Keratinocyte (primary cell): ENCODE results near the gene AP3S1. TPM values are rescaled to one million over a fixed set of nuclear protein-coding genes. Genes with fewer than 3 reads are reported as not detected.

Experiments used
- DNase-seq: peaks from one replicate; pipeline ENCODE4 v3.0.0-alpha.2; 2011; ENCODE audit warnings: low read depth, missing footprints, low spot score
- FAIRE-seq: peaks from 2 replicates; lab custom pipeline; 2011; peaks lifted over from hg19 to GRCh38; lab: Jason Lieb, UNC
- H2AFZ ChIP-seq: 2 replicates; pipeline ENCODE4 v1.6.0; 2012; ENCODE audit warnings: low read length, control low read depth, inconsistent platforms; ENCODE audit not compliant: control insufficient read depth
- H3K27ac ChIP-seq: 2 replicates; pipeline ENCODE4 v1.5.1; 2011; ENCODE audit warnings: low read length; ENCODE audit not compliant: control insufficient read depth, insufficient read depth
- H3K27me3 ChIP-seq: 3 replicates; pipeline ENCODE4 v1.6.0; 2011; ENCODE audit warnings: low read length; ENCODE audit not compliant: control insufficient read depth, insufficient read depth; ENCODE audit errors: extremely low read depth
- H3K36me3 ChIP-seq, 2 experiments: 2 replicates in 1 of 2; 3 replicates in 1 of 2; pipeline ENCODE4 v1.5.1; 2011; ENCODE audit warnings: low read length in 2 of 2, mild to moderate bottlenecking in 1 of 2; ENCODE audit not compliant: control insufficient read depth in 2 of 2, insufficient read depth in 2 of 2; ENCODE audit errors: extremely low read depth in 1 of 2
- H3K4me1 ChIP-seq: 3 replicates; pipeline ENCODE4 v1.5.1; 2011; ENCODE audit warnings: low read length; ENCODE audit not compliant: control insufficient read depth, insufficient read depth; ENCODE audit errors: extremely low read depth
- H3K4me2 ChIP-seq: 3 replicates; pipeline ENCODE4 v1.6.0; 2011; ENCODE audit warnings: low read depth, low read length; ENCODE audit not compliant: control insufficient read depth, insufficient read depth; ENCODE audit errors: extremely low read depth
- H3K4me3 ChIP-seq, 3 experiments: fragments of 200-600 bp in 1 of 3; sonication (generic) in 1 of 3; 2 replicates in 2 of 3; 3 replicates in 1 of 3; pipeline ENCODE4 v1.5.1; 2011 to 2016; ENCODE audit warnings: low read length in 3 of 3, mild to moderate bottlenecking in 3 of 3, control low read depth in 2 of 3, inconsistent platforms in 1 of 3, low read depth in 1 of 3, mixed read lengths in 1 of 3, mixed run types in 1 of 3, moderate library complexity in 1 of 3; ENCODE audit not compliant: control insufficient read depth in 2 of 3, insufficient read depth in 2 of 3; ENCODE audit errors: extremely low read depth in 1 of 3
- H3K79me2 ChIP-seq: 2 replicates; pipeline ENCODE4 v1.6.0; 2012; ENCODE audit warnings: low read length; ENCODE audit not compliant: control insufficient read depth, insufficient read depth
- H3K9ac ChIP-seq: 3 replicates; pipeline ENCODE4 v1.6.0; 2011; ENCODE audit warnings: low read length; ENCODE audit not compliant: control insufficient read depth, insufficient read depth; ENCODE audit errors: extremely low read depth
- H3K9me1 ChIP-seq: 3 replicates; pipeline ENCODE4 v1.6.0; 2011; ENCODE audit warnings: low read length; ENCODE audit not compliant: control insufficient read depth, insufficient read depth; ENCODE audit errors: extremely low read depth
- H3K9me3 ChIP-seq: 2 replicates; pipeline ENCODE4 v1.5.1; 2012; ENCODE audit warnings: low read depth, low read length; ENCODE audit not compliant: control insufficient read depth
- H4K20me1 ChIP-seq: 3 replicates; pipeline ENCODE4 v1.6.0; 2011; ENCODE audit warnings: low read length; ENCODE audit not compliant: control insufficient read depth, insufficient read depth; ENCODE audit errors: extremely low read depth
- EZH2 ChIP-seq: IDR thresholded peaks from one replicate; pipeline ENCODE4 v1.6.1; 2012; ENCODE audit warnings: inconsistent platforms, mild to moderate bottlenecking, low read length, moderate library complexity
- dilution Hi-C: fragments of 300-500 bp; cut with MboI; formaldehyde crosslinking; loops from one replicate; pipeline ENCODE4 v1.7.0; 2020; ENCODE audit warnings: low sequenced_read_pairs; ENCODE audit not compliant: extremely low pct_ligation_motif_present
- polyA plus RNA-seq, 5 experiments: library from polyadenylated mRNA; depleted of rRNA in 3 of 5; stranded (reverse) in 3 of 5; stranded (forward) in 1 of 5; unstranded in 1 of 5; fragments of >200 nt; gene quantifications; 1 replicate in 1 of 5; 2 replicates in 3 of 5; 3 replicates in 1 of 5; pipeline versions ENCODE4 v1.2.1 to v1.2.3, GENCODE V29; 2011 to 2012; ENCODE audit warnings: missing spikeins in 2 of 5, low read depth in 1 of 5, low replicate concordance in 1 of 5
- TF ChIP-seq, protein P1 (sequence below), 3 experiments: IDR thresholded peaks in 1 of 3; conservative IDR thresholded peaks in 1 of 3; optimal IDR thresholded peaks in 1 of 3; 2 replicates in 2 of 3; 3 replicates in 1 of 3; pipeline versions ENCODE3 to v1.5.1; 2011; ENCODE audit warnings: low read length in 3 of 3, mild to moderate bottlenecking in 3 of 3, moderate library complexity in 2 of 3, control low read depth in 1 of 3, inconsistent platforms in 1 of 3; ENCODE audit not compliant: insufficient read depth in 2 of 3; ENCODE audit errors: extremely low read depth in 1 of 3

AP3S1 gene
- polyA plus RNA-seq, 1 donor (not counting 4 experiments of a cell fraction or from before 2014, with no cell fraction given), result 153 TPM

DNA sequence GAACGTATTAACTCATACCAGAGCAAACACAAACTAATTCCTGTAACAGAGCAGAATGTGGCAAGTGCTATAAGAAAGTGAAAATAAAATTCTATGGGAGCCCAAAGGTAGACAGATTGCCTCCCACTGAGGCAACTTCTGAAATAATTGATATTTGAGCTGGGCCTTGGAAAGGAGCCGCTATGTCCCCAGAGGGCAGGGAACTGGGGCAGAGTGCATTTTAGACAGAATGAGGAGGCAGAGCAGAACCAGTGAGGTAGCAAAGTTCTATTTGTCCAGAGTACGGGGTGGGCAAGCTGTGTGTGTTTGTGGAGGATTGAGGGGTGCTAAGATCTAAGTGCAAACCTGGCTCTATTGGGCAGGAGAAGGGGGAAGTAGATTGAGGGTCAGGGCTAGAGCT, 45.1 kb upstream of the AP3S1 start:
- Histone ChIP-seq H3K9me3 (no peaks in the 10 kb centered on the region), H3K27ac (no peak overlapping the region), H3K9me1 (no peaks in the 10 kb centered on the region), H3K9ac (no peak overlapping the region), H3K4me1 (no peaks in the 10 kb centered on the region), H3K36me3 (no peaks in the 10 kb centered on the region), H2AFZ (no peak overlapping the region), H3K79me2 (no peaks in the 10 kb centered on the region), H3K4me3 (no peak overlapping the region), H3K4me2 (no peak overlapping the region), H3K27me3 (no peaks in the 10 kb centered on the region), H4K20me1 (no peaks in the 10 kb centered on the region)
- dilution Hi-C loops, result no loop called here
- TF ChIP-seq, protein P1, sequence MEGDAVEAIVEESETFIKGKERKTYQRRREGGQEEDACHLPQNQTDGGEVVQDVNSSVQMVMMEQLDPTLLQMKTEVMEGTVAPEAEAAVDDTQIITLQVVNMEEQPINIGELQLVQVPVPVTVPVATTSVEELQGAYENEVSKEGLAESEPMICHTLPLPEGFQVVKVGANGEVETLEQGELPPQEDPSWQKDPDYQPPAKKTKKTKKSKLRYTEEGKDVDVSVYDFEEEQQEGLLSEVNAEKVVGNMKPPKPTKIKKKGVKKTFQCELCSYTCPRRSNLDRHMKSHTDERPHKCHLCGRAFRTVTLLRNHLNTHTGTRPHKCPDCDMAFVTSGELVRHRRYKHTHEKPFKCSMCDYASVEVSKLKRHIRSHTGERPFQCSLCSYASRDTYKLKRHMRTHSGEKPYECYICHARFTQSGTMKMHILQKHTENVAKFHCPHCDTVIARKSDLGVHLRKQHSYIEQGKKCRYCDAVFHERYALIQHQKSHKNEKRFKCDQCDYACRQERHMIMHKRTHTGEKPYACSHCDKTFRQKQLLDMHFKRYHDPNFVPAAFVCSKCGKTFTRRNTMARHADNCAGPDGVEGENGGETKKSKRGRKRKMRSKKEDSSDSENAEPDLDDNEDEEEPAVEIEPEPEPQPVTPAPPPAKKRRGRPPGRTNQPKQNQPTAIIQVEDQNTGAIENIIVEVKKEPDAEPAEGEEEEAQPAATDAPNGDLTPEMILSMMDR (optimal IDR thresholded peaks at IDR 0.05 in 1 of 3, IDR thresholded peaks at IDR 0.05 in 1 of 3, conservative IDR thresholded peaks at IDR 0.05 in 1 of 3; ENCODE audit: extremely low read depth in 1 of 3, insufficient read depth in 2 of 3, low read length in 3 of 3), result no peak
- TF ChIP-seq EZH2, result no peak
- DNase-seq (no peak), FAIRE-seq (no peak)

DNA sequence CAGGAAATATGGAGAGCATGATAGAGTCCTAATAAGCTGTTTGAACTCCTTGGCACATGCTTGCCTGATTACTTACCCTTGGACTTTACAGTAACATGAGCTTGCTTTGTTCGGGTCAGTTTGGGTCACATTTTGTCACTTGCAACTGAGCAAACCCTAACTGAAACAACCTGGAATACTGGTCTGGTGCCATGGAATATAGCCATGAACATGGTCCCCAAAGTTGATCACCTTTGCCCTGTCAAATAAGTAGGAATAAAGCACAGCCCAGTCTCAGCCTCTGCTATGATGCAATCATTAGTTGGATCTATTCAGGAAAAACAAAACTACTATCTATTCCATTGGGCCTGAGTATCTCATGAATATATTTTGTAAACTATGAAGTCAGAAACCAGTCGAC, 43.5 kb upstream of the AP3S1 start:
- FAIRE-seq, result no peak
- no peak overlapping the region for H2AFZ ChIP-seq
- no peak for DNase-seq
- H3K9ac ChIP-seq, result no peak overlapping the region
- no peaks in the 10 kb centered on the region for H3K4me1 ChIP-seq
- H3K36me3 ChIP-seq, result no peaks in the 10 kb centered on the region
- H3K27me3 ChIP-seq, result no peaks in the 10 kb centered on the region
- no peaks in the 10 kb centered on the region for H3K9me3 ChIP-seq
- no peaks in the 10 kb centered on the region for H4K20me1 ChIP-seq
- H3K4me3 ChIP-seq, result no peak overlapping the region
- H3K4me2 ChIP-seq, result no peak overlapping the region
- dilution Hi-C loops, result no loop called here
- TF ChIP-seq, protein P1 (optimal IDR thresholded peaks at IDR 0.05 in 1 of 3, IDR thresholded peaks at IDR 0.05 in 1 of 3, conservative IDR thresholded peaks at IDR 0.05 in 1 of 3; ENCODE audit: extremely low read depth in 1 of 3, insufficient read depth in 2 of 3, low read length in 3 of 3), result no peak
- no peak for TF ChIP-seq EZH2
- no peaks in the 10 kb centered on the region for H3K79me2 ChIP-seq
- H3K27ac ChIP-seq, result no peak overlapping the region
- no peaks in the 10 kb centered on the region for H3K9me1 ChIP-seq
